Measurements from ENCODE around the gene ANKH. TPM values are rescaled to one million over a fixed set of nuclear protein-coding genes. Genes with fewer than 3 reads are reported as not detected.
"Not testable (repeated sequence)": the region's sequence is repeated elsewhere in the genome, so short reads cannot be mapped to it uniquely, and the experiment has no call there.

ANKH gene
- total RNA-seq: 100 to 1,000 TPM in 1 of 2 donors, 10 to 100 TPM in 1; 76.5 to 106 TPM

DNA sequence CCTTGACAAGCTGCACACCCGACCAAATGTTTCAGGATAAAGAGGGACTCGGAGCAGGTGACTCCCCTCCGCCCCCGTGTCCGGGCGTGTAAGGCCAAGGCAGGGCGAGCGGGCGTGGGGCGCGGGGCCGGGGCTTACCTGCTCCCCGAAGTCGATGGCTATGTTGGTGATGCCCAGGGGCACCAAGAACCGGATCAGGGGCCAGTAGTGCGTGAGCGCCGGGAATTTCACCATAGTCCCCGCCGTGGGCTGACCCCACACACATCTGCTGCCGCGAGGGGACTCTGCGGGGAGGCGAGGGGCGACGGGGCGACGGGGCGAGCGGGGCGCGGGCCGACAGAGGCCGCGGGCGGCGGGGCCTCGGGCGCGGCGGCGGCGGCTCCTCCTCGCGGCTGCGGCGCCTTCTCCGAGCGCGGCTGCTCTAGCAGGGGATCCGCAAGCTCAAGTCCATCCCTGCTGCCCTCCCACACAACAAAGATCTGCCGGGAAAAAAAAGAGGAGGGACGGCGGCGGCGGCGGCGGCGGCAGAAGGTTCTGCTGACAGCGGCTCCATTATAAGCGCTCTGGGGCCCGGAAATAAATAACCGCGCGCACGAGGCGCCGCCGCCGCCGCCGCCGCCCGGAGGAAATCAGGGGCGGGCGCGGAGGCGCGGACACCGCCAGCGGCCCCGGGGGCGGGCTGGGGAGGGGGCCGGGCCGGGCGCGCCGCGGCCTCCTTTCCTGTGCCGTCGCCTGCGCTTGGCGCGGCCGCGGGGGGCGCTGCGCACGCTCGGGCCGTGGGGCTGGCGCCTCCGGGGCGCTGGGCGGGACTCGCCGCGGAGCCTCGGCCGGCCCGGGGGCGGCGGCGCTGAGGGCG lies at the start of gene ANKH:
Gene ANKH (minus strand): TSS at position 565 of the 856 bp plus-strand sequence. CDS start 331 bp downstream, at position 234.
- no peaks in the 10 kb centered on the region for H3K4me1 ChIP-seq (replicated peaks)
- peak; percentile 18 for TF ChIP-seq POLR2A (IDR thresholded peaks at IDR 0.05)
- TF ChIP-seq POLR2AphosphoS5 (IDR thresholded peaks at IDR 0.05): peak; percentile 12
- TF ChIP-seq CTCF (IDR thresholded peaks at IDR 0.05): no peak
- peak; percentile 79 for DNase-seq (ENCODE audit: low spot score)
- no peaks in the 10 kb centered on the region for H3K36me3 ChIP-seq
- under 1% methylated on average over 77 of the region's 115 CpGs for WGBS
- H3K4me3 ChIP-seq: peak within 1 kb of the TSS; percentile 84 to 90
- H3K9me3 ChIP-seq: no peaks in the 10 kb centered on the region
- peak within 1 kb of the TSS; percentile 94 to 97 for H3K27ac ChIP-seq
- no peaks in the 10 kb centered on the region for H3K27me3 ChIP-seq (replicated peaks; ENCODE audit: insufficient read depth)
- intact Hi-C loops (cut with DNase I): loop anchor here (2.0 to 10.0 kb wide), 4 partner anchors 124 to 187 kb away; no protein-coding TSS in a partner anchor

- no peak for DNase-seq (ENCODE audit: low spot score)
- 88% methylated on average over 3 of the region's 3 CpGs for whole genome bisulfite sequencing
- intact Hi-C loops (cut with DNase I): no loop called here
Observed at GRCh38 chr5:14920121-14920520, 48.5 kb upstream of the ANKH start.

GRCh38 chr5:14919106-14919505 lies 47.5 kb upstream of the ANKH start:
- 96% methylated on average over 2 of the region's 2 CpGs for WGBS
- DNase-seq (ENCODE audit: low spot score); H3K36me3 ChIP-seq; intact Hi-C loops (cut with DNase I); H3K4me1 ChIP-seq (replicated peaks); H3K27me3 ChIP-seq (replicated peaks; ENCODE audit: insufficient read depth); H3K27ac ChIP-seq; H3K9me3 ChIP-seq; H3K4me3 ChIP-seq: not testable (repeated sequence)

More at GRCh38 chr5:14920121-14920520, 48.5 kb upstream of the ANKH start:
- Histone ChIP-seq H3K4me1 (replicated peaks) (no peaks in the 10 kb centered on the region), H3K27ac (no peak overlapping the region), H3K9me3 (no peaks in the 10 kb centered on the region), H3K4me3 (no peak overlapping the region), H3K27me3 (replicated peaks; ENCODE audit: insufficient read depth) (no peaks in the 10 kb centered on the region), H3K36me3 (no peaks in the 10 kb centered on the region)
- TF ChIP-seq POLR2AphosphoS5 (IDR thresholded peaks at IDR 0.05) (no peak), CTCF (IDR thresholded peaks at IDR 0.05) (no peak), POLR2A (IDR thresholded peaks at IDR 0.05) (no peak)

DNA sequence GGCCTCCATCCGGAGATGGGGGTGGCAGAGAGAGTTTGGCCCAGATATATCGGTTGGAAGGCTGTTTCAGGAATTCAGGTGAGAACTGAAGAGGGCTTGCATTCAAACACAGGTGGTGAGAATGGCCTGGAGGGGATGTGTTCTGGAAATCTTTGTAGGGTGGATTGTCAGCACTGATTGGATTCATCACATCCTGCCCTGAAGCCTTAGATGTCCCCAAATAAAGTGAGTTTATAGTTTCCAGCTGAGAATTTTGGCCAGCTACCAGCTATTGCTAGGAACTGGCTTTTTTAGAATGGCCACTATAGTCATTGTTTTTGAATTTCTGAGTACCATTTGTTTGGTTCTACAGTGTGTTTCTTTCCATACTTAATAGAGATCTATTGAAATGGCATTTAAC lies 46.1 kb upstream of the ANKH start:
- intact Hi-C loops (cut with DNase I): no loop called here
- Histone ChIP-seq H3K27me3 (replicated peaks; ENCODE audit: insufficient read depth) (no peaks in the 10 kb centered on the region), H3K36me3 (no peaks in the 10 kb centered on the region), H3K4me3 (no peak overlapping the region), H3K27ac (peak overlapping the region in 1 of 2 donors; percentile 18), H3K9me3 (no peaks in the 10 kb centered on the region), H3K4me1 (replicated peaks) (no peaks in the 10 kb centered on the region)
- TF ChIP-seq POLR2AphosphoS5 (IDR thresholded peaks at IDR 0.05): peak; percentile 77
- TF ChIP-seq CTCF (IDR thresholded peaks at IDR 0.05): no peak
- 43% methylated on average over 2 of the region's 2 CpGs for WGBS
- peak; percentile 80 for DNase-seq (ENCODE audit: low spot score)

- Histone ChIP-seq H3K27ac (no peak overlapping the region), H3K4me3 (no peak overlapping the region), H3K4me1 (replicated peaks) (no peaks in the 10 kb centered on the region), H3K36me3 (no peaks in the 10 kb centered on the region), H3K9me3 (no peaks in the 10 kb centered on the region), H3K27me3 (replicated peaks; ENCODE audit: insufficient read depth) (no peaks in the 10 kb centered on the region)
- TF ChIP-seq CTCF (IDR thresholded peaks at IDR 0.05) (no peak), POLR2AphosphoS5 (IDR thresholded peaks at IDR 0.05) (peak; percentile 26)
- intact Hi-C loops (cut with DNase I): no loop called here
- peak; percentile 19 for DNase-seq (ENCODE audit: low spot score)
- 60% methylated on average over 10 of the region's 10 CpGs for WGBS
Observed at GRCh38 chr5:14915291-14915952, 43.8 kb upstream of the ANKH start.

All from prostate gland (tissue), 2 donors.